A172 (cell line): Measurements from ENCODE around the gene CLN6. TPM values are rescaled to one million over a fixed set of nuclear protein-coding genes. Genes with fewer than 3 reads are reported as not detected.
"Not testable (repeated sequence)": the region's sequence is repeated elsewhere in the genome, so short reads cannot be mapped to it uniquely, and the experiment has no call there.

Source experiments
- DNase-seq: peaks from one replicate; pipeline ENCODE4 v3.0.0-alpha.2; 2015; ENCODE audit warnings: low spot score
- total RNA-seq: library from RNA; depleted of rRNA; stranded (reverse); fragments of >200 nt; shearing (Covaris generic); gene quantifications from 2 replicates; pipeline ENCODE4 v1.2.3, GENCODE V29; 2014

CLN6 gene
- total RNA-seq, 1 experiment from 2014 or later = 26.1 TPM

- DNase-seq = no peak
These were observed 22.2 kb downstream of the CLN6 start for GRCh38 chr15:68207176-68207935.

- no peak for DNase-seq
These were observed 22.8 kb downstream of the CLN6 start for GRCh38 chr15:68206711-68207151.

- no peak for DNase-seq
These were observed 23.5 kb downstream of the CLN6 start for GRCh38 chr15:68205954-68206539.

GRCh38 chr15:68205558-68205944 is 24.0 kb downstream of the CLN6 start:
- no peak for DNase-seq

- no peak for DNase-seq
These were observed 24.6 kb downstream of the CLN6 start, which contains the start of gene CALML4 for GRCh38 chr15:68204776-68205557. Gene CALML4, minus strand, starts transcription at chr15:68205332. Its CDS starts 85 bp downstream, at chr15:68205247.

GRCh38 chr15:68204361-68204760 is 25.2 kb downstream of the CLN6 start:
- no peak for DNase-seq

GRCh38 chr15:68203956-68204355 is 25.6 kb downstream of the CLN6 start:
- DNase-seq = no peak

- DNase-seq = no peak
These were observed 26.0 kb downstream of the CLN6 start for GRCh38 chr15:68203486-68203885.

GRCh38 chr15:68202994-68203393 is 26.5 kb downstream of the CLN6 start:
- not testable (repeated sequence) for DNase-seq

- DNase-seq = no peak
These were observed 27.7 kb downstream of the CLN6 start for GRCh38 chr15:68201879-68202261.

GRCh38 chr15:68201153-68201878 is 28.2 kb downstream of the CLN6 start:
- DNase-seq = no peak

GRCh38 chr15:68200016-68200861 is 29.3 kb downstream of the CLN6 start:
- DNase-seq = no peak

GRCh38 chr15:68199340-68199739 is 30.2 kb downstream of the CLN6 start:
- DNase-seq = no peak

- no peak for DNase-seq
These were observed 31.7 kb downstream of the CLN6 start for GRCh38 chr15:68197661-68198437.

GRCh38 chr15:68197170-68197492 is 32.4 kb downstream of the CLN6 start:
- no peak for DNase-seq

- DNase-seq = no peak
These were observed 32.9 kb downstream of the CLN6 start for GRCh38 chr15:68196445-68197169.

GRCh38 chr15:68195336-68196112 is 34.0 kb downstream of the CLN6 start:
- DNase-seq = no peak

- no peak for DNase-seq
These were observed 36.6 kb downstream of the CLN6 start for GRCh38 chr15:68192804-68193486.
